ENCODE measurements around the gene RAB29. TPM values are rescaled to one million over a fixed set of nuclear protein-coding genes. Genes with fewer than 3 reads are reported as not detected.

The RAB29 gene
- total RNA-seq, 2 donors from 2014 or later = 22.3 to 39.0 TPM

Other genes with a start within 250 kb of the RAB29 start
- 10 to 100 TPM; 67.8 to 91.3 TPM for gene ELK4, start 143.5 kb downstream of the RAB29 start, total RNA-seq
- gene SLC45A3, start 95.0 kb downstream of the RAB29 start, total RNA-seq = 1 to 10 TPM in 1 of 2 donors, under 1 TPM in 1; 0.57 to 1.1 TPM
- 100 to 1,000 TPM in 1 of 2 donors, 10 to 100 TPM in 1; 97.1 to 173 TPM for gene NUCKS1, start 25.3 kb downstream of the RAB29 start, total RNA-seq
- 10 to 100 TPM; 31.1 to 64.4 TPM for gene SLC41A1, start 37.7 kb upstream of the RAB29 start, total RNA-seq
- under 1 TPM; 0.35 to 0.73 TPM for gene PM20D1, start 74.7 kb upstream of the RAB29 start, total RNA-seq
- not detected for gene SLC26A9, start 168.0 kb upstream of the RAB29 start, total RNA-seq
- gene RAB7B, start 227.9 kb upstream of the RAB29 start, total RNA-seq = not detected
- not detected for gene CTSE, start 248.4 kb upstream of the RAB29 start, total RNA-seq

All from activated naive CD4-positive, alpha-beta T cell treated with anti-CD3 and anti-CD28 coated beads, Interleukin-2, amount 50 U/mL, for 72 hours (primary cell).